GM12865 (cell line): ENCODE results near the gene SMTN.

ENCODE experiments used
- DNase-seq: peaks from one replicate; pipeline ENCODE4 v3.0.0; 2010; ENCODE audit warnings: low read depth
- H3K4me3 ChIP-seq: 2 replicates; pipeline ENCODE4 v1.5.1; 2011; ENCODE audit warnings: mild to moderate bottlenecking, low read depth, low read length, control low read depth
- TF ChIP-seq, protein P1 (sequence below): IDR thresholded peaks from 2 replicates; pipeline ENCODE4 v1.5.1; 2011; ENCODE audit warnings: low read length, control low read depth, low read depth, inconsistent platforms; ENCODE audit not compliant: insufficient read depth; ENCODE audit errors: missing control alignments

Gene SMTN

DNA sequence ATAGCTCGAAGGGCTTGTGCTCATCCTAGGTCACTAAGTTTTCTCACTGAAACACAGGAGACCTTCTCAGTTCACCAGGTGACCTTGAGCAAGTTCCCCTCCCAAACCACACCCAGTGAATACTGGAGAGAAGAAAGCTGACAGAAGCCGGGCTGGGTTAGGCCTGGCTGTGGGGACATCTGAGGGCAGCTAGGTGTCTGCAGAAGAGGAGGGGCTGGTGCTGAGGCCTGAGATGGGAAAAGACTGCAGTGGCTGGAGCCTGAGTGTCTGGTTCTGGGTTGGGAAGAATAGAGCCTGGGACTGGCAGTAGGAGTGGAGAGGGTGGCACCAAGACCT, 41.0 kb downstream of the SMTN start:
- TF ChIP-seq, protein P1, sequence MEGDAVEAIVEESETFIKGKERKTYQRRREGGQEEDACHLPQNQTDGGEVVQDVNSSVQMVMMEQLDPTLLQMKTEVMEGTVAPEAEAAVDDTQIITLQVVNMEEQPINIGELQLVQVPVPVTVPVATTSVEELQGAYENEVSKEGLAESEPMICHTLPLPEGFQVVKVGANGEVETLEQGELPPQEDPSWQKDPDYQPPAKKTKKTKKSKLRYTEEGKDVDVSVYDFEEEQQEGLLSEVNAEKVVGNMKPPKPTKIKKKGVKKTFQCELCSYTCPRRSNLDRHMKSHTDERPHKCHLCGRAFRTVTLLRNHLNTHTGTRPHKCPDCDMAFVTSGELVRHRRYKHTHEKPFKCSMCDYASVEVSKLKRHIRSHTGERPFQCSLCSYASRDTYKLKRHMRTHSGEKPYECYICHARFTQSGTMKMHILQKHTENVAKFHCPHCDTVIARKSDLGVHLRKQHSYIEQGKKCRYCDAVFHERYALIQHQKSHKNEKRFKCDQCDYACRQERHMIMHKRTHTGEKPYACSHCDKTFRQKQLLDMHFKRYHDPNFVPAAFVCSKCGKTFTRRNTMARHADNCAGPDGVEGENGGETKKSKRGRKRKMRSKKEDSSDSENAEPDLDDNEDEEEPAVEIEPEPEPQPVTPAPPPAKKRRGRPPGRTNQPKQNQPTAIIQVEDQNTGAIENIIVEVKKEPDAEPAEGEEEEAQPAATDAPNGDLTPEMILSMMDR, result no peak
- no peak overlapping the region for H3K4me3 ChIP-seq
- no peak for DNase-seq

DNA sequence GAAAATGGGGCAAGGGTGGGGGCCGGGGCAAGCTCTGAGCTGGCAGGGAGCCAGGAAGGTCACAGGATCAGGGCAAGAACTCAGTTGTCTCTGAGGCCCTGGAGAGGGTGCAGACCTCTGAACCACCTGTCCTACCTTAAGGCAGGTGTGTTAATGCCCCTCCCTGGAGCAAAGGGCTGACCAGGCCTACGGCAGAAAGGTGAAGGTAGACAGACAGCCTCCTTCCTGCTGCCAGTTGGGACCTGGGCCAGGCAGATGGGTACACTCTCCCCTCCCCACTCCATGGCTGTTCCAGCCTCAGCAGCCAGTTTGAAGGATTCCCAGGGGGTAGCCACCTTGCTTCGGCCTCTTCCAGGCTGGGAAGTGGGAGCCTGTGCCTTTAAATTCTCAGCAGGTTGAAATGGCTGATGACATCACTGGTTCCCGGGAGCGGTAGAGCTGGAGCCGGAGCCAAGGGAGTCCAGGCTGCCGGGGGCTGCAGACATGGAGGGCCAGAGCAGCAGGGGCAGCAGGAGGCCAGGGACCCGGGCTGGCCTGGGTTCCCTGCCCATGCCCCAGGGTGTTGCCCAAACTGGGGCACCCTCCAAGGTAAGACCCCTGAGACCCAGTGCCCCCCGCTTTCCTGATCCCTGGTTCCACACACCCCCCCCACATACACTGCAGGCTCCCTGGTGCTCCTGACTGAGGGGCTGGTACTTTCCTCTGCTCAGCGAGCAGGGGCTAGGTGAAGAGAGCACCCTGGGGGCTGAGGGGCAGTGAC, 41.6 kb downstream of the SMTN start, which contains the start of gene INPP5J:
INPP5J (plus strand) TSS at position 435 of the 760 bp plus-strand sequence; CDS start at position 484, 49 bp downstream.
- no peak within 1 kb of the TSS for H3K4me3 ChIP-seq
- TF ChIP-seq, protein P1, result no peak
- no peak for DNase-seq

DNA sequence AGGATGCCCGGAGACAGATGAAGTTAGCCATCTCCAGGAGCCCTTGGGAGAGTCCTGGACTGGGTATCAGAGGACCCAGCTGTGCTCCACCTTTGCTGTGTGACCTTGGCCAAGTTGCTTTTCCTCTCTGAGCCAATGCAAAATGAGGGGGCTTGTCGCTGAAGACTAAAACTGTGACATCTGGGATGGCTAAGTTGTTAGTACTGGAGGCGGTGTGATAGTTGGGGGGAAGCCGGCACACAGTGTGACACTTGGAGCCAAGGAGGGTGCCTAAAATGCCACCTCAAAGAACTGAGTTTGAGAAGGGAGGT, 42.1 kb downstream of the SMTN start:
- TF ChIP-seq, protein P1, result no peak
- no peak overlapping the region for H3K4me3 ChIP-seq
- DNase-seq, result no peak

DNA sequence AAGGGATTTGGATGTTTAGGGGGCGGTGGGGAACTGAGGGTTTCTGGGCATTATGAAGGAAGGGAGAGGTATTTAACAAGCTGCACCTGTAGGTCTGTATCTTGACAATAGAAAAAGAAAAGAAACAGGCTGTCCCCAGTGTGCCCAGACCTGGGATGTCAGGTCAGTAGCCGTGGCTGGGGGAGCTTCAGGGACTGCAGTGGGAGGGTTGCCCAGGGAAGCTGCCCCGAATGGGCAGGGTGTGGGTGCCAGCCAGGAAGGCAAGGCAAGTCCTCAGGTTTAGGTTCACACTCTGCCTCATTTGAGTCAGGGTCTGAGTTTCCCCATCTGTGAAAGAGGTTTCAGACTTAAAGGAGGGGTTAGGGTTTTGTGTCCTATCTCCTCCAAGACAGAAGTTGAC, 43.2 kb downstream of the SMTN start:
- H3K4me3 ChIP-seq, result no peak overlapping the region
- TF ChIP-seq, protein P1, result no peak
- no peak for DNase-seq

DNA sequence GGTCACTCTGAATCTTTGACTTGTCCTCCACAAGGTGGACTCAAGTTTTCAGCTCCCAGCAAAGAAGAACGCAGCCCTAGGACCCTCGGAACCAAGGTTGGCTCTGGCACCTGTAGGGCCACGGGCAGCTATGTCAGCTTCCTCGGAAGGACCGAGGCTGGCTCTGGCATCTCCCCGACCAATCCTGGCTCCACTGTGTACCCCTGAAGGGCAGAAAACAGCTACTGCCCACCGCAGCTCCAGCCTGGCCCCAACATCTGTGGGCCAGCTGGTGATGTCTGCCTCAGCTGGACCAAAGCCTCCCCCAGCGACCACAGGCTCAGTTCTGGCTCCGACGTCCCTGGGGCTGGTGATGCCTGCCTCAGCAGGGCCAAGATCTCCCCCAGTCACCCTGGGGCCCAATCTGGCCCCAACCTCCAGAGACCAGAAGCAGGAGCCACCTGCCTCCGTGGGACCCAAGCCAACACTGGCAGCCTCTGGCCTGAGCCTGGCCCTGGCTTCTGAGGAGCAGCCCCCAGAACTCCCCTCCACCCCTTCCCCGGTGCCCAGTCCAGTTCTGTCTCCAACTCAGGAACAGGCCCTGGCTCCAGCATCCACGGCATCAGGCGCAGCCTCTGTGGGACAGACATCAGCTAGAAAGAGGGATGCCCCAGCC, 43.8 kb downstream of the SMTN start:
- no peak for DNase-seq
- H3K4me3 ChIP-seq, result no peak overlapping the region
- TF ChIP-seq, protein P1, result no peak

DNA sequence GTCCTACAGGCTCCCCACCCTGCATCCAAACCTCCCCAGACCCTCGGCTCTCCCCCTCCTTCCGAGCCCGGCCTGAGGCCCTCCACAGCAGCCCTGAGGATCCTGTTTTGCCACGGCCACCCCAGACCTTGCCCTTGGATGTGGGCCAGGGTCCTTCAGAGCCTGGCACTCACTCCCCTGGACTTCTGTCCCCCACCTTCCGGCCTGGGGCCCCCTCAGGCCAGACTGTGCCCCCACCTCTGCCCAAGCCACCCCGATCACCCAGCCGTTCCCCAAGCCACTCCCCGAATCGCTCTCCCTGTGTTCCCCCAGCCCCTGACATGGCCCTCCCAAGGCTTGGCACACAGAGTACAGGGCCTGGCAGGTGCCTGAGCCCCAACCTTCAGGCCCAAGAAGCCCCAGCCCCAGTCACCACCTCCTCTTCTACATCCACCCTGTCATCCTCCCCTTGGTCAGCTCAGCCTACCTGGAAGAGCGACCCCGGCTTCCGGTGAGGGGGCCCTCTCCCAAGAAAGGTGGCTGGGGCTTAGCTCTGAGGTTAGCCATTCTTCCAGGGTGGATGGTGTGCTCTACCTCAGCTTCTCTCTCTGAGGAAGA, 44.5 kb downstream of the SMTN start:
- H3K4me3 ChIP-seq, result no peak overlapping the region
- TF ChIP-seq, protein P1, result no peak
- no peak for DNase-seq
